HT-29 (cell line): ENCODE data around the gene TAS2R42. TPM values are rescaled to one million over a fixed set of nuclear protein-coding genes. Genes with fewer than 3 reads are reported as not detected.

Source experiments
- DNase-seq: peaks from one replicate; pipeline ENCODE4 v3.0.0-alpha.2; 2015; ENCODE audit warnings: low spot score
- total RNA-seq: library from RNA; depleted of rRNA; stranded (reverse); fragments of >200 nt; shearing (Covaris generic); gene quantifications from 2 replicates; pipeline ENCODE4 v1.2.3, GENCODE V29; 2014; rRNA removed

Gene TAS2R42
- total RNA-seq = not detected in 2 replicates

DNA sequence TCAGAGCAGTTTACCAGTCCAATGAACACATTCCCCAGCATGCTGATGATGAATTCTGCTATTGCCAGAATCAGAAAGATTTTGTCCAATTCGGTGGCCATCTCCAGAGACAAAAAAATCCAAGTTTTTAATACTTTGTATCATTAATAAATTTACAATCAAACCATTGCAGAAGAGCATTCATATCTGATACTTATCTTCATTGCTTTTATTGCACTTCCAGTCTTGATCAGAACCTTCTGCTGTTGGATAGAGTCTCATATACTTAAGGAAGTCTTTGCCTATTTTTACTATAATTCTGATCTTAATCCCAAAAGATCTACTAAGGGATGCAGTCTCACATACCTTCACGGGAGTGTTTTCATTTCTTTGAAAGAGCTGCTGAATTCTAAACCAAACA, at the start of gene TAS2R42:
TSS of gene TAS2R42 (minus strand) at position 101 of the 400 bp plus-strand sequence. CDS start at position 101, 0 bp downstream.
- DNase-seq = no peak

- DNase-seq = no peak
Measured at GRCh38 chr12:11233532-11233931, 46.8 kb upstream of the TAS2R42 start.

- DNase-seq = peak; percentile 78
Measured at GRCh38 chr12:11228296-11228879, 41.7 kb upstream of the TAS2R42 start.

DNA sequence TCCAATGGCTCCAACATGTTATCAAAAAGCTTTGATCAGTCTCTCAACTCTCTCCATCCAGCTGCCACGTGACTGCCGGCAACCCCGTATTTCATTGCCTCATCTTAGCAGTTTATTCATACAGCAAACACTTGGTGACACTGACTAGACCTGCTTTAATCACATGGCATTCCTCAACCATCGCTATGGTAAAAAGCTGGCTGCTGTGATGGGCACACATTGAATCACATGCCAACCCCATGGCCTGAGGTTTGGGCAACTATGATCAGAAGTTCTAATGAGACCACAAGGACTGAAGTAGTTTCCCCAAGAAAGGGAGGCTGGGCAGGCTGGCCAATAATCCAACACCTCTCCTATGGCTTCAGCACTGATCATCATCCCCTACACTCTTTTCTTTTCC, 40.6 kb upstream of the TAS2R42 start:
- DNase-seq = no peak

GRCh38 chr12:11209113-11209512, 22.4 kb upstream of the TAS2R42 start:
- peak; percentile 32 for DNase-seq

DNA sequence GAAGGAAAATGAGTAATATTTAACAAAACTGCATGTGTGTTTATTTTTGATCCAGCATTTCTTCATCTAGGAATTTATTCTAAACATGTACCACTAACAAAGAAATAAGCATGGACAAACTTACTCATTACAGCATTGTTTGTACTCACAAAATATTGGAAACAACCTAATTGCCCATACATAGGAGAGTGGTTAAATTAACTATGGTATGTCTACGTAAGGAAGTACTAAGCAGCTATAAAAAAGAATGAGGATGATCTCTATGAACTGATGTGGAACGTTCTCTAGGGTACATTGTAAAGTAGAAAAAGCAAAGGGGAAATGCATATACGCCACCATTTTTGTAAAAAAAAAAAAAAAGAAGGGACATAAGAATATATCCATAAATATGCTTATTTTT, 17.4 kb upstream of the TAS2R42 start:
- no peak for DNase-seq

GRCh38 chr12:11202811-11203210, 16.1 kb upstream of the TAS2R42 start:
- no peak for DNase-seq

DNA sequence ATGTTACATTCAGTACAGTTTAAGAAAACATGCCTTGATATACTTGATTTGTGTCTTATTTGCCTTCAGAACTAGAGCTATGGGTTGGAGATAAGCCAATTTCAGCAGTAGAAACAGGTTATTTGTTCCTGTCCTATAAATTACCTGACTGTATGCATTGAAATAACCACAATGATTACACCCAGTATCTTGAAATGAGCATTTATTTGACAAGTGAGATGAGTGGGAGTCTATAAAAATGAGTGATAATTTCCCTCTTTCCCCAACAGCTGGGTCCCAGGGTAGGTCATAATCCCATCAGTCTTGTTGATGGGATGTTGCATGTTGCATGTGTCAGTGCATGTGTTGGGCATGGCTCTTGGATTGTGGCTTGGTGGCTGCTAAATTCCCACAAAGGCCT, 3.7 kb downstream of the TAS2R42 start:
- peak; percentile 3 for DNase-seq

DNA sequence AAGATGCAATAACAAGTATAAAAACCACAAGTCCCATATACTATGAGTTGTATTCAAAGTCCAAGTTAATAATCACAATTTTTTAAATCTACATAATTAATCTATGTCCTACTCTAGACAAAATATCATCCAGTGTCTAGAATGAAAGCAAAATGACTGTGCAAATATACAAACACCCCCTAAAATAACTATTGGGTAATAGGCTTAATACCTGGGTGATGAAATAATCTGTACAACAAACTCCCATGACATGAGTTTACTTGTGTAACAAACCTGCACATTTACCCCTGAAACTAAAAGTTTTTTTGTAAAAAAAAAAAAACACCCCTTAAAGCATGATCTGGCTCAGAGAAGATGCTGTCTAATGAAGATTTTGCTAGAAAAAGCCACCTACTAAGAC, 4.2 kb downstream of the TAS2R42 start:
- DNase-seq = no peak

GRCh38 chr12:11178250-11178649, 8.5 kb downstream of the TAS2R42 start:
- DNase-seq = no peak

GRCh38 chr12:11174022-11174421, 12.7 kb downstream of the TAS2R42 start:
- DNase-seq = no peak

DNA sequence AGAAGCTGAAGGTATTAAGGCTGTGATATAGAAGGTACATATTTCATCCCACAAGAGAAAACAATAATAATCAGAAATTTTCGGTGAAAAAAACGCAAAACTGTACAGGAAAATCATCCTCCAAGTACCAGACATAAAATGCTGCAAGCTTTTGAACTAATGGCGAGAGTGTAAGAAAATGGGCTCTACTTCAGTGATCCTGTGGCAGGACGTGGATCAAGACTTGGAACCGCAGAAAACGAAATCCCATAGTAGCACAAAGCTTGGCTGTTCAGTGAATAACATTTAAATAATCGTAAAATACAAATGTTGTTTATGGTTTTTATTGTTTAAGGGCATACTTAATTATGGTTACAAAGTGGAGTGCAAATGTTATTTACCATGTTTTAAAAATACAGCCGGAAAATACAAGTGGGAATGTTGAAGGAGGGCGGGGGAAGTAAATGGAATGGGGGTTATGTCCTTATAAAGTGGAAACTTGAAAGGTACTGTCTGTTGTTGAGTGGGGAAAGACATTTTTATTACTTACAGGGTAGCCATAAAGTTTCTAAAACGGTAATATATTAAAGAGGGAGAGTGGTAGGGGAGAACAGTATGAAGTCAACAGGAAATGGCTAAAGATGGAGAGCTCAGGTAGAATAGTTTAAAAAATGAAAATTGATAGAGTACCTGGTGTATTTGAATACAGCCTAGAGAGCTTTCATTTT, 14.6 kb downstream of the TAS2R42 start:
- peak; percentile 58 for DNase-seq

DNA sequence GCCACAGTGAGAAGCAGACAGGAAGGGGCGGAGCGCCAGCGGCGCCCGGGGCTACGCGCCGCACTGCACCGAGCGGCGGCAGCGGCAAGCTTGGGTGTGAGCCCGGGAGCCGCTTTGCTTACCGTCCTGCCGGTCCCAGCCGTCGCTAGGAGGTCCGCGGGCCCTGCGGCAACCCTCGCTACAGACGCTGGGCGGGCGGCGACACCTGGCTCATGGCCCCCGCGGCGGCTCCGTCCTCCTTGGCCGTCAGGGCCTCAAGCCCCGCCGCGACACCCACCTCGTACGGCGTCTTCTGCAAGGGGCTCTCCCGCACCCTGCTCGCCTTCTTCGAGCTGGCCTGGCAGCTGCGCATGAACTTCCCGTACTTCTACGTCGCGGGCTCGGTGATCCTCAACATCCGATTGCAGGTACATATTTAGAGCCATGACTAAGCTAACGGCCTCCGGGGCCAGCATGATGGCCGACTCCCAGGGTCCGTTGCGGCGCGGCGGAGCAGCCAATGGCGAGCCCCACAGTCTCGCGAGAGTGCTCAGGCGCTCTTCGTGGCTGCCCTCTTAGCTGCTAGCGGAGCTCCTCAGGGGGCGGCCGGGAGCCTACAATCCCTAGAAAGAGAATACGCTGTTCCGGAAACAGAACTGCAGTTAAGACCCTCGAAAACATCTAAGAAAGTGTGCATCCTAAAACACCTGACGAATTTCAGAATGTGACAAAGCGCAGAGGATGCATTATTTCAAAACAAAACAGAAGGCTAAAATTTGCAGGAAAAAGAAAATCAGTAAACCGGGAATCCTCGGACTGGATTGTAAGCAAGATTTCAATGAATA, 15.4 kb downstream of the TAS2R42 start, which contains the start of gene SMIM10L1:
TSS of gene SMIM10L1 (plus strand) at position 50 of the 824 bp plus-strand sequence. CDS start at position 213, 163 bp downstream.
- DNase-seq = peak; percentile 95

DNA sequence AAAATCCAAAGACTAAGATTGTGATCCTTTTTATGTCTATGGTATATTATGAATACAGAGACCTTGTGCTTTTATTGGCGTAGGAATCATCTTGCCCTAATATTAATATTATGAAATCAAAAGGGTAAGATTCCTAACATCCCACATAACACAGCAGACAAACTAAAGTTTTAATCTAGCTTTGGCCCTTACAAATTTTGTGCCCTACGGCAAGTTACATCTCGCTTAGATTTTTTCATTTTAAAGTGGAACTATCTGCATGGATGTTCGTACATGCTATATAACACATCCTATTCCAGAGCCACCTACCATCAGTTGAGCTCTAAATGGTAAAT, 16.0 kb downstream of the TAS2R42 start:
- no peak for DNase-seq

GRCh38 chr12:11166300-11166699, 20.4 kb downstream of the TAS2R42 start:
- DNase-seq = no peak

- no peak for DNase-seq
Measured at GRCh38 chr12:11164384-11164783, 22.4 kb downstream of the TAS2R42 start.

DNA sequence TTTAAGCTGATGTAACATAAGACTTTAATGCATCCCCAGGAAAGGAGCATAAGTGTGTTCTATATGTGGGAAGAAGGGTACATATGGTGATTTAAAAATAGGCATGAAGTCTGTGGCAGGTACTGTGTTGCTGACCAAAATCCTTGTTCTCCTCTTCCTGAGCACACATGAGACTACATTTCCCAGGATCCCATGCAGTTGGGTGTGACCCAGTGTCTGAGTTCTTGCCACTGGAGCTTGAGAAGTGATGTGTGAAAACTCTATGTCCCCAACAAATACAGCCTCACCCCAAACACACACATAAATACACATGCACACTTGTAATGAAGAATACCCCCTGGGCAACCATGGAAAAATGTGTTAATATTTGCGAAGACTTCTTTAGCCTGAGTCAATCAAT, 24.2 kb downstream of the TAS2R42 start:
- no peak for DNase-seq

DNA sequence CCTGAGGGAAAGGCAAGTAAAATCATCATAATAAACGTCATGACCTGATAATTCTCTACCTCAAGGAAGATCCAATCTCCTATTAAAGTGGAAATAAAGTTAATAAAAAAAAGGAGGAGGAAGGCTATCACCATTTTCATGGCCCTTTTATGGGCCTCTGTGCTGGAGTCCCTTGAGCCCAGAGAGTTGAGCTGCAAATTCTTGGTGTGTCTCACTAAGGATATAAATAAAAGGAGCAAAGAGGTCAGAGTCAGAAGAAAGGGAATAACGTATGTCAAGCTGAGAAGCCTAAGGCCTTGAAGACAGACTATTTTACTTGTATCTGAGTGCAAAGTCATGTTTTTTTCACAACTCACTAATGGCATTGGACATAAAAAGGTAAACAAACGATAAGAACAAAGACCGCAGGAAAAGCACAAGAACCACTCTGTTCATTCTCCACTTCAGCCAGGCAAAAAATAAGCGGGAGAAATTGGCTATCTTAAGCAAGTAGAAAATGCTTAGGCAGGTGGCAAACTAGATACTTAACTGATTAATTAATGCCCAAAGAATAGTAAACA, 27.8 kb downstream of the TAS2R42 start:
- DNase-seq = no peak

DNA sequence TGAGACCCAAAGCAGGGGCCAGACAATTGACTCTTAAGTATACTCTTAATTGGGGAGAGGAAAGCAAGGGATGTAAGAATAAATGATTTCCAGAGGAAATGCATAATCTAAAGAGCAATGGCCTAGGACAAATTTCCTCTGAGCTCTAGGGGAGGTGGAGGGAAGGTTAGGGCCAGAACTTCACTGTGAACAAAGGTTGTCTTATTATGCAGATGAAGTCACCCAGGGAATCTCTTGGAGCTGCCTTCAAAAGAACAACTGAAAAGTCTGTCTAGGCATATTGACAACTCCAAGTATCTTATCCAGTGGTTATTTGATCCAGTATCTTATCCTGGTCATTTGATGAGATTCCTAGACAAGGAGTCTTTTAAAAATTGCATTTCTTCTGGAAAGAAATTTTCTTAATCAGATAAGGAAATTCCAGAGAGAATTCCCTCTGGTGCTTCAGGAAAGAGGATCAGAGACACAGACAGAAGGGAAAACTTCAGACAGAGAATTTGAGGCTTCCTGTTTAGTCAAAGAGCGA, 32.3 kb downstream of the TAS2R42 start:
- no peak for DNase-seq

DNA sequence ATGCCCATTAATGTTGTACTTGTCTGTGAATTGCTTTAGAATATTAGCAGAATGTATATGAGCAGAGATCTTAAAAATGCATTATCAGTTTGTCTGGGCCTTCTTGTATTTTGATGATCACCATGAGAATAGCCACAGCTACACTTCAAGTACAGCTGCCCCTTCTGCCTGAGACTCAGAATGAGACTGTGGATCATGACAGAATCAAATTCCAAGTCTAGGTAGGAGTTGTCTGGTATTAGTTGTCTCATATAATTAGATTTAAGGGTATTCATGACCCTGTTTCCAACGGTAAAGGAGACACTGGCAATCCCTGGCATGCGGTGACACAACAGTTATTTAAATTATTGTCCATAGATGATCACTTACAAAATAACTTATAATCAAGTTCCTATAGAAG, 34.0 kb downstream of the TAS2R42 start:
- DNase-seq = no peak

- no peak for DNase-seq
Measured at GRCh38 chr12:11150832-11151231, 35.9 kb downstream of the TAS2R42 start.

DNA sequence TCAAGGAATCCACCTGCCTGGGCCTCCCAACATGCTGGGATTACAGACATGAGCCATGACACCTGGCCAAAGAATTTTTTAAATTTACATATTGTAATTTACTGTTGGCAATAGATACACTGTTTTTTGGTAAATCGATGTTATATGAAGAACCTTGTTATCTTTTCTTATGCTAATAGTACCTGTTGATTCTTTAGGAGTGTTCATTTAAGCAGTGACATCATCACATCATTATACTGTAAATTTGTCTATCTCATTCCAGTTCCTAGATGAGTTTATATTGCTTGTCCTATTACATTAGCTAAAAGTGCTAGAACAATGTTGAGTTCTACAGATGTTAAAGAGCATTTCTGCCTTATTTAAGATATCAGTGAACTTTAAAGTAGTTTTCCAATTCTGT, 39.3 kb downstream of the TAS2R42 start:
- DNase-seq = no peak
